Left ventricle myocardium inferior (tissue), 1 donor: ENCODE data around the gene GADL1. TPM values are rescaled to one million over a fixed set of nuclear protein-coding genes. Genes with fewer than 3 reads are reported as not detected.
A peak's percentile ranks its signal among the peaks of the same experiment; 100 is the strongest.

Source experiments
- DNase-seq: peaks from one replicate; pipeline ENCODE4 v3.0.0-alpha.2; 2020
- H3K27ac ChIP-seq: fragments of 200-600 bp; replicated peaks from 2 replicates; pipeline ENCODE4 v1.8.0; 2021
- H3K27me3 ChIP-seq: fragments of 200-600 bp; 2 replicates; pipeline ENCODE4 v1.8.0; 2021; ENCODE audit warnings: low read depth
- H3K36me3 ChIP-seq: fragments of 200-600 bp; 2 replicates; pipeline ENCODE4 v1.8.0; 2021
- H3K4me1 ChIP-seq: fragments of 200-600 bp; 2 replicates; pipeline ENCODE4 v1.8.0; 2021
- H3K4me3 ChIP-seq: fragments of 200-600 bp; 2 replicates; pipeline ENCODE4 v1.8.0; 2021; ENCODE audit warnings: mild to moderate bottlenecking, moderate library complexity
- H3K9me3 ChIP-seq: fragments of 200-600 bp; replicated peaks from 2 replicates; pipeline ENCODE4 v1.8.0; 2021
- intact Hi-C: fragments of 100-400 bp; cut with micrococcal nuclease; formaldehyde crosslinking; loops from one replicate; pipeline ENCODE4 v1.11.0; 2022
- total RNA-seq: library from RNA; stranded (reverse); fragmentation: NEBNext Ultra II Directional; extraction: Animal tissue kit (Norgen Biotek cat#: 25700); gene quantifications from one replicate; pipeline ENCODE4 v1.2.1, GENCODE V29; 2021
- TF ChIP-seq, protein P1 (sequence below): fragments of 200-600 bp; IDR thresholded peaks from 2 replicates; pipeline ENCODE4 v1.8.0; 2021; ENCODE audit warnings: antibody characterized with exemption, mild to moderate bottlenecking, borderline replicate concordance
- donor health status: DM: no; HTN: yes; CAD: no; lungs with severe emphysema.

Gene GADL1
- total RNA-seq, 1 donor from 2014 or later: 0.11 TPM

DNA sequence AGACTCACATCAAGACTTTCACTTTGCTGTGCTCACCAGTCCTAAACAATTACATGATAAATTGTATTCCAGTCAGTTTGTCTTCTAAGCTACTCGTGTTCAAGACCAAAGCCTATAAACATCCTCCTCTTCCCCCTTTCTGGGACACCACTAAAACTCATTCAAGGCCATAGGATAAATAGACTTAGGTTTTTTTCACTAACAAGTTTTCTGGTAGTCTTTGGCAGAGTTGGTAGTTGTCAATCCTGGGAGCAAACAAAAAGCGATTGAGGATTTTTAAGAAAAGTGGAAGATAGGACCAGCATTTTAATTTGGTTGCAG lies 173.2 kb downstream of the GADL1 start:
- no peaks in the 10 kb centered on the region for H3K9me3 ChIP-seq

DNA sequence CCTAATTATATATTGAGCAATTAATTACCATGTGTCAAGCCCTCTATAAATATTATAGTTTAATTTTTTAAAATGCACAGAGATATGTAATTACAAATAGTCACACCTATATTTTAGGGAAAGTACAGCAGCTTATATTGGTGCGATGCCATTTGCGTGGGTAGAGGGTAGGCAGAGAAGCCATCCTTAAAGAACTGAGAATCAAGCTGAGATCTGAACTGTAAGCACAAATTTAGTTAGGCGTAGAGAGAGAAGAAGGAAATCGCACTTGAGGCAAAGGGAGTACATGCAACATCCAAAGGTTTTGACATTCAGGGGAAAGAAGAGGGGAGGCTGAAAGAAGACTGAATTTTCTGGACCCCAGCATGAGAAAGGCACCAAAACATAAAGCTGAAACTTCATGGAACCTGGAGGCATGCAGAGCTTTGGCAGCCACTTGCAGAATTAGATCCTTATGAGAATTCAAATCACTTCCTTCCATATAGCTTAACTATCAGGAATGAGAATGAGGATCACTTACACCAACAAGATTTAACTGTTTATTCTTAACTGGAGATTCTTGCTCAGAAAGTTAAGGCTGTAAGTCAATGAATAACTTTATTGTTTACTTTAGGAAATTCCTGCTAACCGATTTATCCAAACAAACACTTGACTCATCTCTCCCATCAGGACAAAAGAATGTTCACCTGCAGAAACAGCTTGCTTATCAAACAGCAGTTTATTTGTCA lies 173.7 kb downstream of the GADL1 start:
- H3K9me3 ChIP-seq: no peaks in the 10 kb centered on the region
- H3K4me3 ChIP-seq: no peak overlapping the region
- intact Hi-C loops: no loop called here
- TF ChIP-seq, protein P1, sequence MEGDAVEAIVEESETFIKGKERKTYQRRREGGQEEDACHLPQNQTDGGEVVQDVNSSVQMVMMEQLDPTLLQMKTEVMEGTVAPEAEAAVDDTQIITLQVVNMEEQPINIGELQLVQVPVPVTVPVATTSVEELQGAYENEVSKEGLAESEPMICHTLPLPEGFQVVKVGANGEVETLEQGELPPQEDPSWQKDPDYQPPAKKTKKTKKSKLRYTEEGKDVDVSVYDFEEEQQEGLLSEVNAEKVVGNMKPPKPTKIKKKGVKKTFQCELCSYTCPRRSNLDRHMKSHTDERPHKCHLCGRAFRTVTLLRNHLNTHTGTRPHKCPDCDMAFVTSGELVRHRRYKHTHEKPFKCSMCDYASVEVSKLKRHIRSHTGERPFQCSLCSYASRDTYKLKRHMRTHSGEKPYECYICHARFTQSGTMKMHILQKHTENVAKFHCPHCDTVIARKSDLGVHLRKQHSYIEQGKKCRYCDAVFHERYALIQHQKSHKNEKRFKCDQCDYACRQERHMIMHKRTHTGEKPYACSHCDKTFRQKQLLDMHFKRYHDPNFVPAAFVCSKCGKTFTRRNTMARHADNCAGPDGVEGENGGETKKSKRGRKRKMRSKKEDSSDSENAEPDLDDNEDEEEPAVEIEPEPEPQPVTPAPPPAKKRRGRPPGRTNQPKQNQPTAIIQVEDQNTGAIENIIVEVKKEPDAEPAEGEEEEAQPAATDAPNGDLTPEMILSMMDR: no peak
- H3K27me3 ChIP-seq: no peaks in the 10 kb centered on the region
- DNase-seq: no peak
- no peak overlapping the region for H3K27ac ChIP-seq
- no peaks in the 10 kb centered on the region for H3K36me3 ChIP-seq
- no peaks in the 10 kb centered on the region for H3K4me1 ChIP-seq

More for the DNA sequence above, 173.2 kb downstream of the GADL1 start:
- no peaks in the 10 kb centered on the region for H3K4me1 ChIP-seq
- H3K4me3 ChIP-seq: no peak overlapping the region
- H3K27me3 ChIP-seq: no peaks in the 10 kb centered on the region
- TF ChIP-seq, protein P1: no peak
- no peak for DNase-seq
- intact Hi-C loops: no loop called here
- no peak overlapping the region for H3K27ac ChIP-seq
- no peaks in the 10 kb centered on the region for H3K36me3 ChIP-seq

DNA sequence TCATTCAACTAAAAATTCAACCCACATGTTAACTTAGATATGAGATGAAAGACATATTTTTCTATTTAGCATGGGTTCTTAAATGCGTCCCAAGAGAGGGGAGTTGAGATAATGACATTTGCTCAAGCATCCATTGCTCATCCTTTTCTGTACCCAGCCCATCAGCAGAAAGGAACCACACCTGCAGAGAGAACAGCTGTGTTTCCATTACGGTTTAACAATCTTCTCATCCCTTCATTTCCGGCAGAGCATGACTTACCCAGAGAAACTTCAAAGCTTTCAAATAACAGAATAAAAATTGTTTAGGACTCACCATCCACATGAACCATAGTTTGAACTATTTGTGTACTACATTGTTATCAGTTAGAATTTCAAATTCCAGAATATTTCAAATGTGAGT lies 174.9 kb downstream of the GADL1 start:
- Histone ChIP-seq H3K4me3 (no peak overlapping the region), H3K27ac (no peak overlapping the region), H3K4me1 (no peaks in the 10 kb centered on the region), H3K27me3 (no peaks in the 10 kb centered on the region), H3K36me3 (no peaks in the 10 kb centered on the region), H3K9me3 (no peaks in the 10 kb centered on the region)
- TF ChIP-seq, protein P1: no peak
- intact Hi-C loops: no loop called here
- no peak for DNase-seq

DNA sequence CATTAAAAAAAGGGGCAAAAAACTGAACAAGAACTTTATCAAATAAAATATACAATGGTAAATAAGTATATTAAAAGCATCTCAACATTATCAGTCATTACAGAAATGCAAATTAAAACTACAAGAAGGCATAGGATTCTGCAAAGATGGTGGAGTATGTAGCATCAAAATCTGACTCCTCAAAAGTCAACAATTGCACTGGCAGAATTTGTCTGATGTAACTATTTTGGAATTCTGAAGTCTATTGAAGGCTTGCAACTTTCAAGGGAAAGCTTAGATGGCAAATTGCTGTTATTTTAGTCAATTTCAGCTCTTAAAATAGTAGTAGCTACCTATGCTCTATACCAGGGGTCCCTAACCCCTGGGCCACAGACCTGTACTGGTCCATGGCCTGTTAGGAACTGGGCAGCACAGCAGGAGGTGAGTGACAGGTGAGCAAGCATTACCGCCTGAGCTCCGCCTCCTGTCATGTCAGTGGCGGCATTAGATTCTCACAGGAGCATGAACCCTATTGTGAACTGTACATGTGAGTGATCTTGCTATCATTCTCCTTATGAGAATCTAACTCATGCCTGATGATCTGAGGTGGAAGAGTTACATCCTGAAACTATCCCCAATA lies 180.5 kb downstream of the GADL1 start:
- DNase-seq: no peak
- intact Hi-C loops: no loop called here
- no peak overlapping the region for H3K4me3 ChIP-seq
- H3K27ac ChIP-seq: no peak overlapping the region
- TF ChIP-seq, protein P1: no peak
- H3K4me1 ChIP-seq: peaks cover 11% of the 10 kb centered on the region
- no peaks in the 10 kb centered on the region for H3K9me3 ChIP-seq
- no peaks in the 10 kb centered on the region for H3K27me3 ChIP-seq
- H3K36me3 ChIP-seq: no peaks in the 10 kb centered on the region

DNA sequence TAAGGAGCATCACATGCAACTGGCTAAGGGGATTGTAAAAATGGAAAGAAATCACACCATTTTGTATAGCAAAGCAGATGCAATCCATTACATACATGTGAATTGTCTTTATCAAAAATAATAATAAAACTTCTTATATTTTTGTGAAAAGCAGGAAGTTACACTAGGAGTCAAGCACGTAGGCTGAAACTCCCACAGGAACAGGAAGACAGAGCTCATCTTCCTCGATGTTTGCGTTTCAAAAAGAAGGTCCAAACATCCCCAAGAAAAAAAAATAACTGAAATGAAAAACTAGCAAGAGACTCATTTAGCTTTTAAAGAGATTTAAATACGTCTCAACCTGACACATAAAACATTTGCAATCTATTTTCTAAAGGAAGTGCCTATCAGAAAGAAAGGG lies 181.5 kb downstream of the GADL1 start:
- Histone ChIP-seq H3K4me3 (no peak overlapping the region), H3K27me3 (no peaks in the 10 kb centered on the region), H3K36me3 (no peaks in the 10 kb centered on the region), H3K27ac (peak overlapping the region; percentile 37), H3K9me3 (no peaks in the 10 kb centered on the region), H3K4me1 (peaks cover 15% of the 10 kb centered on the region)
- TF ChIP-seq, protein P1: no peak
- intact Hi-C loops: no loop called here
- no peak for DNase-seq
